Neural cell (in vitro differentiated cells): ENCODE data around the gene IFI35. TPM values are rescaled to one million over a fixed set of nuclear protein-coding genes. Genes with fewer than 3 reads are reported as not detected.

Experiments used
- H2AFZ ChIP-seq: fragments of 200-600, 300-800 bp; sonication (generic), shearing (Covaris generic); 2 replicates; pipeline ENCODE4 v1.6.0; 2014; ENCODE audit warnings: low read depth, mild to moderate bottlenecking, antibody characterized with exemption, low read length, moderate library complexity
- H3F3A ChIP-seq: fragments of 200-600 bp; shearing (Covaris generic); 2 replicates; pipeline ENCODE4 v1.6.1; 2016; ENCODE audit warnings: mild to moderate bottlenecking, moderate library complexity, mixed read lengths, antibody characterized with exemption, low read length; ENCODE audit not compliant: insufficient read depth, poor library complexity, severe bottlenecking
- H3K27ac ChIP-seq: fragments of 200-600, 300-800 bp; sonication (generic), shearing (Covaris generic); 2 replicates; pipeline ENCODE4 v1.5.1; 2014; ENCODE audit warnings: mild to moderate bottlenecking, low read length, moderate library complexity
- H3K27me3 ChIP-seq: fragments of 300-800, 200-600 bp; sonication (generic), shearing (Covaris generic); 2 replicates; pipeline ENCODE4 v1.6.0; 2014; ENCODE audit warnings: mild to moderate bottlenecking, low read depth, low read length, moderate library complexity; ENCODE audit not compliant: insufficient read depth
- H3K36me3 ChIP-seq: fragments of 300-800, 200-600 bp; sonication (generic), shearing (Covaris generic); 2 replicates; pipeline ENCODE4 v1.5.1; 2014; ENCODE audit warnings: mild to moderate bottlenecking, antibody characterized with exemption, low read length, moderate library complexity; ENCODE audit not compliant: insufficient read depth
- H3K4me2 ChIP-seq: fragments of 300-800, 200-600 bp; sonication (generic), shearing (Covaris generic); 2 replicates; pipeline ENCODE4 v1.6.0; 2014; ENCODE audit warnings: mild to moderate bottlenecking, low read length
- H3K4me3 ChIP-seq: fragments of 300-800, 200-600 bp; sonication (generic), shearing (Covaris generic); 2 replicates; pipeline ENCODE4 v1.5.1; 2014; ENCODE audit warnings: mild to moderate bottlenecking, low read length, moderate library complexity
- H3K79me2 ChIP-seq: fragments of 200-600 bp; shearing (Covaris generic); replicated peaks from 2 replicates; pipeline ENCODE4 v1.6.0; 2014; ENCODE audit warnings: mild to moderate bottlenecking, low read length, moderate library complexity; ENCODE audit not compliant: insufficient read depth
- H3K9ac ChIP-seq: fragments of 300-800, 200-600 bp; sonication (generic), shearing (Covaris generic); 2 replicates; pipeline ENCODE4 v1.6.1; 2016; ENCODE audit warnings: mild to moderate bottlenecking, low read length, mixed read lengths
- H3K9me2 ChIP-seq: fragments of 200-600 bp; shearing (Covaris generic); 2 replicates; pipeline ENCODE4 v1.6.1; 2016; ENCODE audit warnings: mild to moderate bottlenecking, low read length, mixed read lengths; ENCODE audit not compliant: insufficient read depth
- H3K9me3 ChIP-seq: fragments of 200-600, 300-800 bp; sonication (generic), shearing (Covaris generic); 2 replicates; pipeline ENCODE4 v1.6.1; 2016; ENCODE audit warnings: mild to moderate bottlenecking, mixed run types, low read length, moderate library complexity, mixed read lengths
- H4K20me1 ChIP-seq: fragments of 200-600 bp; shearing (Covaris generic); 2 replicates; pipeline ENCODE4 v1.6.1; 2016; ENCODE audit warnings: mild to moderate bottlenecking, mixed run types; ENCODE audit not compliant: insufficient read depth
- CTCF ChIP-seq: fragments of 450-650 bp; IDR thresholded peaks from 2 replicates; pipeline ENCODE4 v1.5.1; 2014; ENCODE audit warnings: antibody characterized with exemption, mild to moderate bottlenecking, moderate library complexity; ENCODE audit not compliant: poor library complexity, severe bottlenecking
- EP300 ChIP-seq: fragments of 450-650 bp; conservative IDR thresholded peaks from 2 replicates; pipeline ENCODE4 v1.6.1; 2014; ENCODE audit warnings: antibody characterized with exemption, mild to moderate bottlenecking, moderate library complexity; ENCODE audit not compliant: poor library complexity, severe bottlenecking
- EZH2 ChIP-seq: fragments of 200-600, 300-800 bp; shearing (Covaris generic), sonication (generic); IDR thresholded peaks from 2 replicates; pipeline ENCODE4 v1.6.1; 2014; ENCODE audit warnings: antibody characterized with exemption, low read length, borderline replicate concordance, mild to moderate bottlenecking; ENCODE audit not compliant: insufficient read depth, poor library complexity, severe bottlenecking
- MXI1 ChIP-seq: fragments of 450-650 bp; conservative IDR thresholded peaks from 2 replicates; pipeline ENCODE4 v1.6.1; 2014; ENCODE audit warnings: antibody characterized with exemption, mild to moderate bottlenecking; ENCODE audit not compliant: poor library complexity, severe bottlenecking
- POLR2AphosphoS5 ChIP-seq: IDR thresholded peaks from 2 replicates; pipeline ENCODE4 v1.6.1; 2012
- RAD21 ChIP-seq: fragments of 450-650 bp; conservative IDR thresholded peaks from 2 replicates; pipeline ENCODE4 v1.6.1; 2014; ENCODE audit warnings: antibody characterized with exemption, mild to moderate bottlenecking, moderate library complexity
- REST ChIP-seq: IDR thresholded peaks from 2 replicates; pipeline ENCODE4 v1.6.1; 2012; ENCODE audit warnings: borderline replicate concordance
- SMC3 ChIP-seq: fragments of 450-650 bp; conservative IDR thresholded peaks from 2 replicates; pipeline ENCODE4 v1.6.1; 2014; ENCODE audit warnings: antibody characterized with exemption, mild to moderate bottlenecking, moderate library complexity; ENCODE audit not compliant: poor library complexity
- TAF1 ChIP-seq: IDR thresholded peaks from 2 replicates; pipeline ENCODE4 v1.6.1; 2012; ENCODE audit warnings: low read depth
- polyA plus RNA-seq: library from polyadenylated mRNA; depleted of rRNA; stranded (reverse); fragments of >200 nt; gene quantifications from 2 replicates; pipeline ENCODE4 v1.2.3, GENCODE V29; 2014

Gene IFI35
- polyA plus RNA-seq, 1 donor from 2014 or later: not detected

- peak overlapping the region; percentile 92 for H3K9ac ChIP-seq
- no peaks in the 10 kb centered on the region for H3K36me3 ChIP-seq
- no peaks in the 10 kb centered on the region for H3K27me3 ChIP-seq
- no peaks in the 10 kb centered on the region for H3K9me2 ChIP-seq
- H3K79me2 ChIP-seq: peaks cover 31% of the 10 kb centered on the region
- H3K4me3 ChIP-seq: peak overlapping the region; percentile 83
- H2AFZ ChIP-seq: peak overlapping the region; percentile 90
- no peak for TF ChIP-seq RAD21
- no peak for TF ChIP-seq POLR2AphosphoS5
- TF ChIP-seq MXI1: no peak
- TF ChIP-seq CTCF: no peak
- no peak for TF ChIP-seq REST
- TF ChIP-seq SMC3: no peak
- no peak for TF ChIP-seq EZH2
- TF ChIP-seq EP300: no peak
- TF ChIP-seq TAF1: no peak
- peak overlapping the region; percentile 86 for H3K27ac ChIP-seq
- H3K9me3 ChIP-seq: no peaks in the 10 kb centered on the region
- H4K20me1 ChIP-seq: no peaks in the 10 kb centered on the region
- H3F3A ChIP-seq: no peaks in the 10 kb centered on the region
- H3K4me2 ChIP-seq: peak overlapping the region; percentile 48
These were observed 18.7 kb downstream of the IFI35 start for GRCh38 chr17:43025290-43025657.

- H3K4me3 ChIP-seq: peak overlapping the region; percentile 83
- peaks cover 25% of the 10 kb centered on the region for H3K79me2 ChIP-seq
- peak overlapping the region; percentile 86 for H3K27ac ChIP-seq
- H3K4me2 ChIP-seq: peak overlapping the region; percentile 48
- TF ChIP-seq EZH2 (no peak), RAD21 (no peak), SMC3 (no peak), REST (no peak), EP300 (no peak), POLR2AphosphoS5 (no peak), MXI1 (no peak), TAF1 (no peak), CTCF (no peak)
- no peaks in the 10 kb centered on the region for H3K36me3 ChIP-seq
- no peaks in the 10 kb centered on the region for H3K27me3 ChIP-seq
- H2AFZ ChIP-seq: peak overlapping the region; percentile 90
- H3F3A ChIP-seq: no peaks in the 10 kb centered on the region
- H3K9me3 ChIP-seq: no peaks in the 10 kb centered on the region
- peak overlapping the region; percentile 92 for H3K9ac ChIP-seq
- no peaks in the 10 kb centered on the region for H4K20me1 ChIP-seq
- no peaks in the 10 kb centered on the region for H3K9me2 ChIP-seq
These were observed 19.4 kb downstream of the IFI35 start for GRCh38 chr17:43025766-43026537.
